Osteocyte (in vitro differentiated cells): ENCODE data around the gene MIS18A. TPM values are rescaled to one million over a fixed set of nuclear protein-coding genes. Genes with fewer than 3 reads are reported as not detected.
A peak's percentile ranks its signal among the peaks of the same experiment; 100 is the strongest.

Experiments
- DNase-seq: peaks from one replicate; pipeline ENCODE4 v3.0.0; 2021; ENCODE audit warnings: mixed read lengths; ENCODE audit not compliant: unreplicated experiment; ENCODE audit errors: extremely low spot score
- H3K27ac Mint-ChIP-seq: one replicate; pipeline ENCODE4 v1.8.0; 2021; ENCODE audit warnings: mild to moderate bottlenecking, mixed read lengths; ENCODE audit not compliant: unreplicated experiment
- H3K27me3 Mint-ChIP-seq: one replicate; pipeline ENCODE4 v1.8.0; 2021; ENCODE audit warnings: mixed read lengths; ENCODE audit not compliant: unreplicated experiment
- H3K36me3 Mint-ChIP-seq: one replicate; pipeline ENCODE4 v1.8.0; 2021; ENCODE audit warnings: mixed read lengths; ENCODE audit not compliant: unreplicated experiment
- H3K4me1 Mint-ChIP-seq: one replicate; pipeline ENCODE4 v1.8.0; 2021; ENCODE audit warnings: mixed read lengths; ENCODE audit not compliant: unreplicated experiment
- H3K4me3 Mint-ChIP-seq: one replicate; pipeline ENCODE4 v1.8.0; 2021; ENCODE audit warnings: mild to moderate bottlenecking, moderate library complexity, mixed read lengths; ENCODE audit not compliant: unreplicated experiment
- H3K9me3 Mint-ChIP-seq: one replicate; pipeline ENCODE4 v1.8.0; 2021; ENCODE audit warnings: mixed read lengths; ENCODE audit not compliant: unreplicated experiment
- CTCF ChIP-seq: fragments of 200-600 bp; sonication (generic); IDR thresholded peaks from 2 replicates; pipeline ENCODE4 v1.5.0; 2021; ENCODE audit warnings: antibody characterized with exemption, mild to moderate bottlenecking, moderate library complexity
- total RNA-seq: library from RNA; stranded (reverse); gene quantifications from 2 replicates; pipeline ENCODE4 v1.2.1, GENCODE V29; 2021

The MIS18A gene
- total RNA-seq, 1 donor from 2014 or later = 7.2 TPM

GRCh38 chr21:32285476-32285875 lies 6.6 kb upstream of the MIS18A start:
- Mint-ChIP-seq H3K4me1 (peaks cover 1% of the 10 kb centered on the region), H3K27ac (no peak overlapping the region), H3K27me3 (no peaks in the 10 kb centered on the region), H3K4me3 (no peak overlapping the region), H3K9me3 (peaks cover 11% of the 10 kb centered on the region), H3K36me3 (no peaks in the 10 kb centered on the region)
- TF ChIP-seq CTCF = no peak
- DNase-seq = no peak

GRCh38 chr21:32282992-32283391 lies 4.1 kb upstream of the MIS18A start:
- Mint-ChIP-seq H3K4me3 (no peak overlapping the region), H3K27ac (no peak overlapping the region)
- no peak for TF ChIP-seq CTCF

GRCh38 chr21:32281531-32281930 lies 2.7 kb upstream of the MIS18A start:
- TF ChIP-seq CTCF = no peak
- Mint-ChIP-seq H3K9me3 (peaks cover 6% of the 10 kb centered on the region), H3K27ac (no peak overlapping the region), H3K27me3 (no peaks in the 10 kb centered on the region), H3K36me3 (no peaks in the 10 kb centered on the region), H3K4me3 (no peak overlapping the region), H3K4me1 (peaks cover 24% of the 10 kb centered on the region)
- no peak for DNase-seq

More at GRCh38 chr21:32282992-32283391, 4.1 kb upstream of the MIS18A start:
- Mint-ChIP-seq H3K27me3 (no peaks in the 10 kb centered on the region), H3K4me1 (peaks cover 20% of the 10 kb centered on the region), H3K36me3 (no peaks in the 10 kb centered on the region), H3K9me3 (peaks cover 6% of the 10 kb centered on the region)
- no peak for DNase-seq

- Mint-ChIP-seq H3K4me1 (peaks cover 24% of the 10 kb centered on the region), H3K9me3 (no peaks in the 10 kb centered on the region), H3K27ac (peak overlapping the region; percentile 81), H3K4me3 (peak overlapping the region; percentile 99), H3K36me3 (no peaks in the 10 kb centered on the region), H3K27me3 (no peaks in the 10 kb centered on the region)
- DNase-seq = no peak
- TF ChIP-seq CTCF = no peak
Measured at GRCh38 chr21:32279377-32279680, 480 bp upstream of the MIS18A start.

- Mint-ChIP-seq H3K4me1 (peaks cover 24% of the 10 kb centered on the region), H3K36me3 (no peaks in the 10 kb centered on the region), H3K27me3 (no peaks in the 10 kb centered on the region), H3K27ac (peak overlapping the region; percentile 52), H3K4me3 (peak overlapping the region; percentile 99), H3K9me3 (no peaks in the 10 kb centered on the region)
- TF ChIP-seq CTCF = no peak
- DNase-seq = no peak
Measured at GRCh38 chr21:32278103-32278502, 746 bp downstream of the MIS18A start.
